Raji (cell line): ENCODE results near the gene TMEM161A.
A peak's percentile ranks its signal among the peaks of the same experiment; 100 is the strongest.

Experiments used
- POLR2A ChIP-seq: IDR thresholded peaks from 2 replicates; pipeline ENCODE4 v1.6.1; 2011; ENCODE audit warnings: low read depth, low read length, control low read depth; ENCODE audit not compliant: insufficient read depth

The TMEM161A gene

DNA sequence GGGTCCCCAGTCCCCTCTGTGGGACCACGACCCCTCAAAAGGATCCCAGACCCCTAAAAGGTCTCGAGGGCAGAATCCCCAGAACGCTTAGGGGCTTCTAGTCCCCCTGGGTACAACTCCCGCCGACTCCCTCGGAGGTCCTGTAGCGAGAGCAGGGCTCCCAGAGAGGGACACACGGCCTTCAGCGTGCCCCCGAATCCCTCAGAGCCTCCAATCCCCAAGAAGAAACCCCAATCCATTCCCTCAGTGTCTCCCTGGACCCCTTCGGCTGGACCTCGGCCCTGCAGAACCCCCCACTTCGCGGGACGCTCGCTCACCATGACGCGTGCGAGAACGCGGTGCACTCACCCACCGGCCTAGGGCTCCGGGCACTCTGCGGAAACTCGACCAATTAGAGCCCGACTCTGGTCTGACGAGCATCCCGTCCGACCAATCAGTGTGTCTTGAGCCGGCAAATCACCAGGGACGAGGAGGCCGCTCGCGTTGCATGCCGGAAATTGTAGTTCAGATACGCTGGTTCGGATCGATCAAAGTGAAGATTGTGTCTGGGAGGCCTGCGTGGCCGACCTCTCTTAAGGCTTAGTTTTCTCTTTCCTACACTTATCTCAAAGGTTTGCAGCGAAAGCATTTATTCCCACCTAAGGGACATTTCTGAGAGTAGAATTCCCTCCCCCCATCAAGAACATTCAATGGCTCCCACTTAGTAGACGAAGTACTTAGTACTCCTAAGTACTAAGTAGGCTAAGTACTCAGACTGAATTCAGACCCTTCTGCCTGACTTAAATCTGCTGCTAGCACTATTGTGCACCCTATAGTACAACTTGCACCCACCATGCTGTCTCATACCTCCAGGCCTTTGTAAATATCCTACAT lies at the start of gene TMEM161A:
TMEM161A (minus strand) TSS at position 370 of the 873 bp plus-strand sequence; CDS start at position 320, 50 bp downstream.
- peak; percentile 91 for TF ChIP-seq POLR2A

DNA sequence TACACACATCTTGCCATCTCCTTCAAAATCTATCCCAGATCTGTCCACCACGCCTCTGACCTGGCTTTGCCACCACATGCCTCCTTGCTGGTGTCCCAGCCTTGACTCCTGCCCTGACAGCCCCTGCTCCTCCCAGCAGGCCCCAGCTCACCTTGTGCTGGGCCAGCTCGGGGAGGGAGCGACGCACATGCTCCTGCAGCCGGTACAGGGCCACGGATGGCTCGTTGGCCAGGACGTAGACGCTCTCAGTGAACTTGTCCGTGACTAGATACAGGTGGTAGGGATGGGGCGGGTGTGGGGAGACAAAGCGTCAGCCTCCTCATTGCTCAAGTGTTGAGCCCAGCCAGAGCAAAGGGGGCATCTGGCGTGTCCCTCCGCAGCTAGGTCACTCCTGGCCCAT lies 48.5 kb upstream of the TMEM161A start:
- no peak for TF ChIP-seq POLR2A

DNA sequence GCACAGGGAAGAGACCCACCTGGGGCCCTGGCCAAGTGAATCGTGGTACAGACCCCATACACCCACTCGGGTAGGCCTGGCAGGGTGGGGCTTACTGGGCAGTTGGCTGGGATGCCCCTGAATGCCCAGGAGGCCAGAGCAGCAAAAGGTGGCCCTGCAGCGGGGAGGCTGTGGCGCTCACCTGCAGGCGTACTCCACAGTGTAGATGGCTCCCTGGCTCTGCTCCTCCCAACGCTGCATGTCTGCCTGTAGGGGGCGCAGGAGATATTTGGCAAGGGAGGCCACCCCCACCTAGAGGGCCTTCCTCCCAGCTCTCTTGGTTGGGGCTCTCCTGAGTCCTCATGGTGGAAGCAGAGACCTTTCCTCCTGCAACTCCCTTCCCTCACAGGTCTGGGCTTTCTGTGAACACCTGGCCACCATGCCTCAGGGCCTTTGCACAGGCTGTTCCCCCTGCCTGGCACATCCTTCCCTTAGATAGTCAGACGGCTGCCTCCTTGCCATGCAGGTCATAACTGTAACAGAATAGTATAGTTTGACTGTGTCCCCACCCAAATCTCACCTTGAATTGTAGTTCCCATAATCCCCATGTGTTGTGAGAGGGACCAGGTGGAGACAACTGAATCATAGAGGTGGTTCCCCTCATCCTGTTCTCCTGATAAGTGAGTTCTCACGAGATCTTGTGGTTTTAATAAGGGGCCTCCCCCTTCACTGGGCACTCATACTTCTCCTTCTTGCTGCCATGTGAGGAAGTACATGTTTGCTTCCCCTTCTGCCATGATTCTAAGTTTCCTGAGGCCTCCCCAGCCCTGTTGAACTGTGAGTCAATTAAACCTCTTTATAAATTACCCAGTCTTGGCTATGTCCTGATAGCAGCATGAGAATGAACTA lies 47.8 kb upstream of the TMEM161A start:
- TF ChIP-seq POLR2A, result no peak

DNA sequence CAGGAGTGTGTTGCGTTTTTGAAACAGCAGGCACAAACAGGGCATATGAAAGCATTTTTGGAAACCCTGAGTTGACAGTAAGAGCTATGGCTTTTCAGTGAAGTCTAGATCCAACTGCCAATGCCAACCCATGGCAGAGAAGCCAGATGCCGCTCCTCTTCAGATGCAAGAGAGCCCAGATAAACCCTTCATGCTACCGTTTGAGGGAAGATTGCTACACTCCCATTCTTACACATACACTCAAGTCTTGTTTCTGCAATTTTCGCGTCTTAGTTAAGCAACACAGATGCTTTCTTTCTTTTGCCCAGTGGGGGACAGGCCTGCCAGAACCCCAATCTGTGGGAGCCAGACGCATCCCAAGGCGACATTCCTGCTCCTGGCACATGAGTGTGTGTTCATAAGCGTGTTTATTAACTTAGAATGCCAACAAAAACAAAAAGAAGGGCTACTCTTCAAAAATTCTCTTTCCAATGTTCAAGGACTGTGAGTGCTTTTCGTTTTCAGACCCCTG lies 43.3 kb upstream of the TMEM161A start:
- no peak for TF ChIP-seq POLR2A

DNA sequence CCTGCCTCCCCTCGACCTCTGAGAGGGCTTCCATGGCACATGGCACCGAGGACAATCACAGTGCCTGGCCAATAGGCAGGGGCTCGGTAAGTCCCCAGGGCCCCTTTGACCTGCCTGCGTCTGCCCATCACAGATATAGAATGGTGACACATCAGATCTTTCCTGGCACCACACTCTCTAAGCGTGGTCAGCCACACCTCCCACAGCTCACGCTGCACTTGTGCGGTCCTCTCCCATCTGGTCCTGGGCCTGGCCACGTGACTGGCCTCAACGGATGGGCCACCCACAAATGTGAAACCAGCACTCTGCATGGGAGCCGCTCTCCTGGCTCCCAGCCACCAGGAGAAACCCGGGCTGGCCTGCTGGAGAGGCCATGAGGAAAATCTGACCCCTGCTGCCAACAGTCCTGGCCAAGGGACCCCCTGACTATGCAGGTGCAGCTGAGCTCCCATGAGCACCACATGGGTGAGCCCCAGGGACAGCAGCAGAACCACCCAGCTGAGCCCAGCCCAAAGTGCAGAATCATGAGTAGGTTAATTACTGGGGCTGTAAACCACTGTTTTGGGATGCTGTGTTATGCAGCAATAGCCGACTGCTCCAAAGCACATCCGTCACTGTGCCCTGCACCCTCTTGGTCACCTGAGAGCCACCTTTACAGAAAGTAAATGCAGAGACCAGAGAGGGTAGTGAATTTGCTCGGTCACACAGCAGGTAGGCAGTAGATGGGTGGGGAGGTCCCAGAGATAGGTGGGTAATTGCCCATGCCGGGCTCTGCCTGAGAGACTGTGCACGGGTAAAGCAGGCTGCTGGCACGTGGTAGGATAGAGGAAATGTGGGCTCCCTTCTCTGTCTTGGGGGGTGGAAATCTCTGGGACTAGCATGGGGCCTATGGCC lies 41.5 kb upstream of the TMEM161A start:
- TF ChIP-seq POLR2A, result no peak

DNA sequence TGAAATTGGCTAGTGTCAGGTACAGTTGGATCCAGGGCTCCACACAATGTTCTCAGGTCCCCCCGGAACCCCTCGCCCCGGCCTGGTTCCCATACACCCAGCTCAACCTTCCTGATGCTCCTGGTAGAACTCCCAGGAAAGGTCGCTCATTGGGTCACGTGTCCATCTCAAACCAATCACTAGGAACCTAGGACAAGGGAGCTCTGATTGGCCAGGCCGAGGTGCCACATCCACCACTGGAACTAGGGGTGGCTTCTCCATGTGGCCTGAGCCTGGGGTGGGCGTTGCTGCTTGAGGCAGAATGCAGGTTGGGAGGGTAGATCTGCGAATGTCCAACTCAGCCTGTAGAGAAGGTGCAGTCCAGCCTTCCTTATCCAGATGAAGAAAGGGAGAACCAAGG lies 38.7 kb upstream of the TMEM161A start:
- no peak for TF ChIP-seq POLR2A

DNA sequence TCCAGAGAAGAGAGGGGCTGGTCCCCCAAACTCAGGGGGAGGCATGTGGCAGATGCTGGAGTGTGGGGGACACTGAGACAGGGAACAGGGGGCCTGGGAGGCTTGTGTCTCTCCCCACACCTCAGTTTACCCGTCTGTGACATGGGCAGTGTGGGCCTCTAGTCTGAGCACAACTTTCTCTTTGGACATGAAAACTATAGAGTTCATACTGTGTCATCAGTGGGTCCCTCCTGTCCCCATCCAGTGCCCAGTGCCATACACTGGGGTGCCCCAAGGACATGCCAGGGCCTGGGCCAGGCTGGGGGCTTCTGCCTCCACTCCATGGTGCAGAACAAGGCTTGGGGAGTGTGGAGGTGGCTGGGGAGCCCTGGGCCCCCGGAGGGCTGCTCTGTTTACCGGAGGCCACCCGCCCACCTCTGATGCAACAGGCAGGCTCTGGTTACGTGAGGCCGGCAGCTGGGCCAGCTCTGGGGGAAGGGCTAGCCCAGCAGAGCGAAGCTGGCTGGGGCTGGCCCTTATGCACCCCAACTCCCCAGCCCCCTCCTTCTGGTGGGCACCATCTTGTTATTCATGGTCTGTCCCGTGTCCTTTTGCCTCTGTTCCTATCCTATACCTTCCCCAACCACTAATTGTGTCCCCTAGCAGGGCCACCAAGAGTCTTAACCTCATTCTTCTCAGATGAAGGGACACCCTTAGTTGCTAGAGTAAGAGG lies 33.7 kb upstream of the TMEM161A start:
- TF ChIP-seq POLR2A, result 0 out of 2 replicates have a peak, but pooled peaks have one; percentile 34

DNA sequence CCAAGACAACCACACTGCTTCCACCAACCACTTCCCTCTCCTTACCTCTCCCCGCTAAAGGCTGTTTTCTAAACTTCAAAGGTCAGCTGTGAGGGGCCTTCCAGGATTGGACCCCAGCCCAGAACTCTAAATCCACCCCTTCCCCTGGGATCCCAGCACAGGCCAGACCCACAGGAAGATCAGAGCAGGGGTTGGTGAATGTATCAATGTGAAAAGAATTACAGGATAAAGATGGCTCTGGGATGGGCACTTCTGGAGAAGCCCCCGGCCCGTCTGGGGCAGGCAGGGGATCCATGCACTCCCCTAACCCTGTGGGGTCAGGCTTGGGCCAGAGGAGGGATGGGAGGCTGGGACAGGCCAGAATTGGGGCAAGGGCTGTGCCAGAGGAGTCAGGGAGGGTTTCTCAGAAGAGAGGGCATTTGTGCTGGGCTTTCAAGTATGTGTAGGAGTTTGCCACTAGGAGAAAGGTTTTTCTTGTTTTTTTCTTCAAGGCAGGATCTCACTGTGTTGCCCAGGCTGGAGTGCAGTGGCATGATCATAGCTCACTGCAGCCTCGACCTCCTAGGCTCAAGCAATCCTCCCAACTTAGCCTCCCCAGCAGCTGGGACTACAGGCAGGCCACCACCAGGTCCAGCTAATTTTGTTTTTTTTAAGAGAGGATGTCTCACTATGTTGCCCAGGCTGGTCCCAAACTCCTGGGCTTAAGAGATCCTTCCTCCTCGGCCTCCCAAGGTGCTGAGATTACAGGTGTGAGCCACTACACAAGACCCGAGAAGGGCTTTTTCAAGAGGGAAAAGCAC lies 32.8 kb upstream of the TMEM161A start:
- no peak for TF ChIP-seq POLR2A

DNA sequence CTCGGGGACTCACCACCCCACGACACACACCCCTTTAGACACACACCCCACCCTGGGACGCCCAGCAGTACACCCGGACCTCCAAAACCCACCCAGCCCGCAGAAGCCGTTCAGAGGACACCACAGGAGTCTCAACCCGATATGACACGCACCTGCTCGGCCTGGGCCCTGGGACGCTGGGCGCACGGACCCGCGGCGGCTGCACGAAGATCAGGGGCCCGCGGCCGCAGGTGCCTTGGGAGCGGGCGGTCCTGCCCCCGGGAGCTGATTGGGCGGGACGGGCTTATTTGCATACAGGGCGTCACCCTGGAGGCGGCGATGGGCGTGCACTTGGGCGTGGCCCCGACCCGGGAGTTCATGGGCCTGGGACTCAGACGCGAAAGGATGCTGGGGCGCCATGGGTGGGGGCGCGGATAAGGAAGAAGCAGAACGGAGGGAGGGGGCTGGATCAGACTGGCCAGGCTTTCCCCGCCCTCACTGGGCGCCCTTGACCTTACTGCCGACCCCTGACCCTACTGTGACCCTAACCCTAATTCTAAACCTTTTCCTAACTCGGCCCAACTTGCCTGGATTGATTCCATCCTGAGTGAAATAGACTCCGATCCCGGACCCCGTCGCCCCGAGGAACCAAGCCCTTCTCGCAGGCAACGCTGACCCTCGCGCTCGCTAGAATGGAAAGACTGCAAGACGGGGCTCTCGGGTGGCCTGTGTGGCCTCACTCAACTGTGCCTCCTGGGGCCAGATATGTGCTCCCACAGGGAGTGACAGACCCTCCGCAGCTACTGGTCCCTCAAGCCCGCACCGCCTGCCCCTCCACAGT lies 32.0 kb upstream of the TMEM161A start, which contains the start of gene MEF2B:
MEF2B (minus strand) TSS at position 211 of the 820 bp plus-strand sequence. CDS start 19,528 bp downstream, outside the sequence.
- TF ChIP-seq POLR2A, result peak; percentile 99

DNA sequence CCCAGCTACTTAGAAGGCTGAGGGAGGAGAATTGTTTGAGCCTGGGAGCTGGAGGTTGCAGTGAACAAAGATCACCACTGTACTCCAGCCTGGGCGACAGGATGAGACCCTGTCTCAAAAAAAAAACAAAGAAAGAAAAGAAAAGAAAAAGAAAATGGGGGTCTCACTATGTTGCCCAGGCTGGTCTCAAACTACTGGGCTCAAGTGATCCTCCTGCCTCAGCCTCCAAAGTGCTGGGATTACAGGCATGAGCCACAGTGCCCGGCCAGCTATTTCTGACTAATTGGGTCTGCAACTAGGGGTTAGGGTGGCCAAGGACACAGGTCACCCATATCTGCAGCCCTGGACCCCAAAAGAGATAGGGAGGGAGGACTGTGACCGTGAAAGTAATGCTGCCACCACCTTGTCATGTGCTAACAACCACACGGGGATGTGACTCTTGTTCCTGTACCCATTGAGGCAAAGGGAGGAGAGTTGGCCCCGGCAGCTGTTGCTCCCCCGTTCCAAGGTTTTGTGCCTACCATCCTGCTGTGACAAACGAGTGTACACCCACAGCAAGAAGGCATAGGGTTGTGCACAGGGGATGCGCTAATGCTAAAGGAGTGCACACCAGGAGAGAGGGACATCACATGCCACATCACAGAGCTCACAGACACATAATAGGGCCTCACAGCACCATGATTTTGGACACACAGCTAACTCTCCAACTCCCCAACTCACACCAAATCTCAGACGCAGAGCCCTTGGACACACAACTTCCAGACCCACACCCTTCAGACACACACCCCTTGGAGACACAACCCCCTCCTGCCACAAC lies 31.2 kb upstream of the TMEM161A start:
- TF ChIP-seq POLR2A, result no peak

DNA sequence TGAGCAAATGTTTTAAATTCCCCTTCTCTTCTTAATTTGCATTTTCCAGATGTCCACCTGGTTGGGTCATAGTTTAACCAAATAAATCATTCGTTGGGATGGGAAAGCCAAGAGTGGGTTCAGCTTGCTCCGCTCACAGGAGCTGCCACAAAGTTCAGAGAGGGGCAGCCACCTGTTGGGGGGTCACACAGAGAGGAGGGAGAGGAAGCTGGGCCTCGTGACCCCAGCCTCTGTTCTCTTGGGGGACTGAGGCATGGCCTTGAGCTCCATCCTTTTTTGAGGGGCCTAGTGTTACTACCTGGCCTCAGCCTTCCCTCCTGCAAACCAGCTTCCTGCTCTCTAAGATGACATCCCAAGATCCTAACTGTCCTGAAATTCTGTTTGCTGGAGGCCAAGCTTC lies 29.3 kb upstream of the TMEM161A start:
- TF ChIP-seq POLR2A, result no peak
